HG02981 (cell line): Measurements from ENCODE around the gene GFPT2.

ENCODE experiments used
- ATAC-seq: cut with Tn5 transposase; IDR thresholded peaks from one replicate; pipeline ENCODE4 v1.9.1; 2021; ENCODE audit warnings: mild to moderate bottlenecking, moderate library complexity; ENCODE audit not compliant: unreplicated experiment

GFPT2 gene

GRCh38 chr5:180334751-180335613 lies 18.2 kb downstream of the GFPT2 start:
- no peak for ATAC-seq

GRCh38 chr5:180334176-180334575 lies 19.0 kb downstream of the GFPT2 start:
- ATAC-seq: no peak

- ATAC-seq: no peak
Measured at GRCh38 chr5:180333661-180334060, 19.5 kb downstream of the GFPT2 start.

- no peak for ATAC-seq
Measured at GRCh38 chr5:180332861-180333260, 20.3 kb downstream of the GFPT2 start.

- no peak for ATAC-seq
Measured at GRCh38 chr5:180332051-180332517, 21.1 kb downstream of the GFPT2 start.

DNA sequence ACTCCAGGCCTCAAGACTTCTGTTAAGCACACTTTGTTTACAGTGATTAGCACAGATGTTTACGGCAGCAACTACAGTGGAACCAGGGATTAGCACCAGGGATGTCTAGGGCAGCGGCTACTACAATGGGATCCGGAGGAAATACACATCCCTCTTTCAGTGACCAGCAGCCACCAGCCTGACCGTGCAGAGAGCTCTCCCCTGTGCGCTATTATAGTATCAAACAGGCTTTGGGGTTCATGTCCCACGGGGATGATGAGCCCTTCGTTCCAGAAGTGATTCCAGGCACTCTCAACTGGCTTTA lies 21.5 kb downstream of the GFPT2 start:
- ATAC-seq: no peak

DNA sequence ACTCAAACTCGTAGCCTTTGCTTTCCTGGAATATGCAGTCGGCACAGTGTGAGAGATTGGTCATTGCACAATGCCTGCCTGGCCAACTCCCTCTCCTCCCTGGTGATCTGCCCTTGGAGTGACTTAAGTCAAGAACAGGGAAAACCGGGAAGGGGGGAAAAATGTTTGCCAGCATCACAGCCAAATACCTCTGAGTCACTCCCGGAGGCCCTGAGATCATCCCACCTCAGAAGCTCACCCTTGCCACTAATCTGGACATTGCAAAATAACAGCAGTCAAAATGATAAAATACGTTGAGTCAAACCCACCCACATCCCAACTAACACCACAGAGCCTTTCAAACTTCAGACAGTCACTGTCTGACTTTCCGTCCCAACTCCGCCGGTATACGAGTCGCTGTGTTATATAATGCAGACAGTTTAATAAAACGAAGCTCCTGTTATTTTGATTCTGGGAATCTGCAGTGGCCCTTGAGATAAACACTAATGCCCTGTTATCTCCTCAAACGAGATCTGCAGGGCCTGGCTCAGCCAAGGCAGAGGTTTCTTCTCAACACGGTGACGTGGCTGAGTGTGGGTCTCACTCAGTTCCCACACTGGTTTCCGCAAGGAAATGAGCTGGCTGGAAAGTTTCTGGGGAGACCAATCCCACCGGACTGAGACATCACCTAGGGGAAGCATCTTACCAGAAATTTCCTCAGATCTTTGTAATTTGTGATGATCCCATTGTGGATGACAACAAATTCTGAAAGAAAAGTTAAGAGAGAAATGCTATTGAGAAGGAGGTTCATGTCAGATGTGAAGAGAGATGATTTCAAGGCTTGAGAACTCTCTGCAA lies 22.1 kb downstream of the GFPT2 start:
- no peak for ATAC-seq

GRCh38 chr5:180330270-180330648 lies 22.9 kb downstream of the GFPT2 start:
- ATAC-seq: no peak

GRCh38 chr5:180329606-180330269 lies 23.4 kb downstream of the GFPT2 start:
- ATAC-seq: no peak

DNA sequence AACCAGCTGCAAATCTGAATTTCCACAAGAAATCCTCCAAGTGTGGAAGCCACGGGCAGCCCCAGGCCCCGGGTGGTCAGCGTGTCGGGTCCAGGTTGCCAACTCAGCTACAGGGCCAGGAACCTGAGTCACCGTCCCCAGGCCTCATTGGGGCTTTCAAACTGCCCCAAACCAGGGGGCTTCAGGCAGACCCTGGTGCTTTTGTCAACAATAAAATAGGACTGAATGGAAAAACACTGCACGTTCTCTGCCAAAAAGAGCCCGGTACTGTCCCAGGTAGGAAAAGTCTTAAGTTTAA lies 24.0 kb downstream of the GFPT2 start:
- no peak for ATAC-seq

- ATAC-seq: peak; percentile 93
Measured at GRCh38 chr5:180328296-180329137, 24.6 kb downstream of the GFPT2 start.

GRCh38 chr5:180326989-180327565 lies 26.1 kb downstream of the GFPT2 start:
- ATAC-seq: no peak

GRCh38 chr5:180324601-180324950 lies 28.6 kb downstream of the GFPT2 start:
- ATAC-seq: no peak

DNA sequence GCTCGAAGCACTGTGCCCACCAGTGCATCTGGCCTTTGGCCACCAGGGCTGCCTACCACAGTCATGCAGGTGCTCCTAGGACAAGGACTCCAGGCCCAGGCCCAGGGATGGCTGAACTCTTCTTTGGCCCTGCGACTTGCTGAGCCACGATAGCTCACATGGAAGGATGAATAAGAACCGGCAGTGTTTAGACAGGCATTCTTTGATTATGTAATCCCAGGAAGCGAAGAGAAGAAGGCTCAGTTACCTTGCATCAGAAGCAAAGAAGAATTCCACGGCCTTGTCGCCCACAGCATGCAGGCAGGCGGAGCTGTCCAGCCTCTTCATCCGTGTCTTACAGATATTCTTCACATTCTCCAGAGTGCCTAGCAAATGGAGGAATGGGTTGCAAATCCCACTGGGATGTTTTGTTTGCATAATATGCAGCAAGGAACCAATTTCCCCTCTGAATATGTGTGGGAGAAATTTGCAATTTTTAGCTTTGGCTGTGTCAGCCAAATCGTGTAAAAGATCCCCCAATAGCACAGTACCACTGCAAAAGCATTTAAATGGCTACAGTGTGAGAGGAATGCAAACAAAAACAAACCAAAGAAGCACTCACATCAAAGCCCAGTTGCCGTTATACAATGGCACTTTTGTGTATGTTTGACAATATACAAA lies 29.1 kb downstream of the GFPT2 start:
- no peak for ATAC-seq

- ATAC-seq: no peak
Measured at GRCh38 chr5:180323160-180323559, 30.0 kb downstream of the GFPT2 start.

GRCh38 chr5:180318456-180319089 lies 34.6 kb downstream of the GFPT2 start:
- no peak for ATAC-seq

DNA sequence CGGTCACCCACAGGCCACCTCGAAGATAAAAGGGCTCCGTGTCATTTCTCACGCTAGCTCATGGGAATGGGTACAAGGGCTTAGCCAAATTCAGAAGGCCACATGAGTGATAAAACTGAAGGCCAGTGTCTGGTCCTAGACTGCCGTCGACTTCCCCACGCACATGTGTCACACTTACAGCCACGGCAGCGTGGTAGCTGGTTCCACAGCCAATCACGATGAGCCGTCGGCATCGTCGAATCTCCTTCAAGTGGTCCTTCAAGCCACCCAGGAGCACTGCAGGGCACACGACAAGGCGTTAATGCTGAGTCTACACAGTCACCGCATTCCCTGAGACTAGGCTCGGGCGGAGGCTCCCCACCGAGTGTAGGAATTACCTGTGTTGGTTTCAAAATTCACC lies 36.5 kb downstream of the GFPT2 start:
- ATAC-seq: no peak

- peak; percentile 32 for ATAC-seq
Measured at GRCh38 chr5:180315762-180316212, 37.3 kb downstream of the GFPT2 start.

DNA sequence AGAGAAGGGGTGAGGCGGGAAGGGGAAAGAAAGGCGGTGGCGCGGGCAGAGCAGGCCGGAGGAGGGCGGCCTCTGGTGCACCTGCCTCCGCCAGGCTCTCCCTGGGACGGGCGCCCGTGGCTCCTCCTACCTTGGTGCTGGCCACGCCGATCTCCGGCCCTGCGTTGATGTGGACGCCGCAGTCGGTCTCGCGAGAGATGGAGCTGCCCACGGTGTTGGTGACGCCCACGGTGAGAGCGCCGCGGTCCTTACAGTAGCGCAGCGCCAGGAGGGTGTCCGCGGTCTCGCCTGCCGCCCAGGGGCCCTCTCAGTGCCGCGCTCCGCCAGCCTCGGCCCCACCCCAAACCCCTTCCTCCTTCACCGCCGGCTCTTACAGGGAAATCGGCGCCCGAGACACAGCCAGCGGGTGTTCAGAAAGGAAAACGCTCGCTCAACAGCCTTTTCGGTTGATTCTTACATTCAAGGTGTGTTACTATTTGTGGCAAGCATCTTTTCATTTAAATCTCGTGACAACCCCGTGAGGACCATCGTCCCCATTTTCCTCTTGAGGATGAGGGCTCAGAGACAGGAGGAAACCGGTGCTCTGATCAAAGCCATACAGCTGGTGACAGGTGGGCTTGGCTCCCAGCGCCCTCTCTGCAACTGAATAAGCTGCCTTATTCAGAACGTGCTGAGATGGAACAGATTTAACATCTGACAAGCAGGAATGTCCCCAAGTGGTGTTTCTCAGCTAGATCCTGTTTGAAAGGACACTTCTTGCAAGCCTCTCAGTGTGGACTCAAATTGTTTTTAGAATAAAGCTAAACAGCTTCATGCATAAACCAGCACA lies 39.2 kb downstream of the GFPT2 start:
- peak; percentile 97 for ATAC-seq
